HepG2 (cell line): ENCODE measurements around the gene DPAGT1. TPM values are rescaled to one million over a fixed set of nuclear protein-coding genes. Genes with fewer than 3 reads are reported as not detected.

ENCODE experiments used
- EP300 ChIP-seq, 3 experiments: sonication (generic) in 1 of 3; formaldehyde crosslinking in 1 of 3; IDR thresholded peaks; 2 replicates each; pipeline versions ENCODE4 v1.5.1 to v1.6.1; 2011 to 2020; ENCODE audit warnings: low read depth in 2 of 3, low read length in 2 of 3, borderline replicate concordance in 1 of 3, improper control_type of control experiment in 1 of 3, mild to moderate bottlenecking in 1 of 3, missing genetic modification reagents in 1 of 3, moderate library complexity in 1 of 3
- NFE2L2 ChIP-seq: fragments of 150-350 bp; IDR thresholded peaks from 2 replicates; pipeline ENCODE4 v1.6.1; 2014; ENCODE audit warnings: low read length
- THAP11 ChIP-seq: IDR thresholded peaks from 2 replicates; pipeline ENCODE4 v1.6.1; 2016; ENCODE audit warnings: missing biosample characterization, missing genetic modification reagents
- ZFAT ChIP-seq: sonication (generic); formaldehyde crosslinking; conservative IDR thresholded peaks from 2 replicates; pipeline ENCODE4 v1.8.1; 2023; ENCODE audit warnings: missing genetic modification reagents, inconsistent platforms
- ZNF296 ChIP-seq: sonication (generic); formaldehyde crosslinking; conservative IDR thresholded peaks from 2 replicates; pipeline ENCODE4 v1.5.0; 2020; ENCODE audit warnings: mild to moderate bottlenecking, missing genetic modification reagents
- ZNF367 ChIP-seq: sonication (generic); formaldehyde crosslinking; IDR thresholded peaks from 2 replicates; pipeline ENCODE4 v1.4.0; 2020; ENCODE audit warnings: missing genetic modification reagents, borderline replicate concordance
- ZNF530 ChIP-seq: sonication (generic); formaldehyde crosslinking; IDR thresholded peaks from 2 replicates; pipeline ENCODE4 v1.5.0; 2020; ENCODE audit warnings: low read depth, mild to moderate bottlenecking, missing genetic modification reagents
- ZNF547 ChIP-seq: sonication (generic); formaldehyde crosslinking; IDR thresholded peaks from 2 replicates; pipeline ENCODE4 v1.5.1; 2020; ENCODE audit warnings: mild to moderate bottlenecking, missing genetic modification reagents
- polyA plus RNA-seq, 8 experiments: library from polyadenylated mRNA; depleted of rRNA in 3 of 8; stranded (reverse) in 7 of 8; unstranded in 1 of 8; fragments of >200 nt; fragmentation: Illumina TruSeq in 4 of 8; extraction: Trizol in 4 of 8; gene quantifications; 2 replicates each; pipeline versions ENCODE4 v1.2.1 to v1.2.3, GENCODE V29; 2011 to 2016; ENCODE audit warnings: low read depth in 4 of 8, missing spikeins in 1 of 8, mixed read lengths in 1 of 8; ENCODE audit not compliant: insufficient read depth in 1 of 8
- total RNA-seq, 5 experiments: library from RNA; depleted of rRNA; stranded (reverse); fragments of >200 nt; fragmentation: Illumina TruSeq; extraction: Trizol; gene quantifications; 2 replicates each; pipeline ENCODE4 v1.2.3, GENCODE V29; 2016; ENCODE audit warnings: low read depth in 1 of 5
- TF ChIP-seq, protein P1 (sequence below): sonication (generic); formaldehyde crosslinking; IDR thresholded peaks from 2 replicates; pipeline ENCODE4 v1.4.0; 2020; ENCODE audit warnings: low read depth, missing genetic modification reagents
- TF ChIP-seq, protein P2 (sequence below): sonication (generic); formaldehyde crosslinking; IDR thresholded peaks from 2 replicates; pipeline ENCODE4 v1.5.1; 2020; ENCODE audit warnings: missing genetic modification reagents, mild to moderate bottlenecking, borderline replicate concordance
- TF ChIP-seq, protein P3 (sequence below): sonication (generic); formaldehyde crosslinking; IDR thresholded peaks from 2 replicates; pipeline ENCODE4 v1.5.1; 2020; ENCODE audit warnings: mild to moderate bottlenecking, missing genetic modification reagents, borderline replicate concordance
- TF ChIP-seq, protein P4 (sequence below): sonication (generic); formaldehyde crosslinking; IDR thresholded peaks from 2 replicates; pipeline ENCODE4 v1.8.1; 2023; ENCODE audit warnings: missing genetic modification reagents, mild to moderate bottlenecking, borderline replicate concordance

Gene DPAGT1
- total and polyA plus RNA-seq, 2 of the 13 experiments (the other 11 are each of a cell fraction or from before 2014, with no cell fraction given), result 37.6 to 70.7 TPM

DNA sequence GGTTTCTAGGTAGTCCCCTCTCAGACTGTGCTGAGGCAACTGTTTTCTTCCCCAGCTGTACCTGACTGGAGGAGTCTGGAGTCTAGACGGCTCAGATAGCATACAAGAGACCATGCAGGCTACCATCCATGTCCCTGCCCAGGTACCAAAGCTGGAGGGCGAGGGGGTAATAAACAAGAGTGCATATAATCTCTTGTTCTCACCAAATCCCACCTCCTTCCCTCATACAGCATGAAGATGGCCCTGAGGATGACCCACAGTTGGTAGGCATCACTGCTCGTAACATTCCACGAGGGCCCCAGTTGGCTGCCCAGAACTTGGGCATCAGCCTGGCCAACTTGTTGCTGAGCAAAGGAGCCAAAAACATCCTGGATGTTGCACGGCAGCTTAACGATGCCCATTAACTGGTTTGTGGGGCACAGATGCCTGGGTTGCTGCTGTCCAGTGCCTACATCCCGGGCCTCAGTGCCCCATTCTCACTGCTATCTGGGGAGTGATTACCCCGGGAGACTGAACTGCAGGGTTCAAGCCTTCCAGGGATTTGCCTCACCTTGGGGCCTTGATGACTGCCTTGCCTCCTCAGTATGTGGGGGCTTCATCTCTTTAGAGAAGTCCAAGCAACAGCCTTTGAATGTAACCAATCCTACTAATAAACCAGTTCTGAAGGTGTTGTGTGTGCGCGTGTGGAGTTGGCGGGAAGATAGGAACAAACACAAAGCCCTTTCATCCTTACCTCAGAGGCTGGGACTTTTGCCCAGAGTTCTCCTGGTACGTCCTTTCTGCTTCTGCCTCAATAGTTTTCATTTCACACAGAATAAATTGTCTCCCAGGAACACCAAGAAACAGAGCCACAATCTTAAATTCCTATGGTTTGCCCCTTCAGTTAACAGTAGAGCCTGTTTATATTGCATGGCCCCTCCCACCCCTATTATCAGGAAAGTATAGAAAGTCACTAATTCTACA lies 8.5 kb downstream of the DPAGT1 start (continued):
- TF ChIP-seq ZNF296 (CRISPR knock-in tag), result no peak
- TF ChIP-seq, protein P1, sequence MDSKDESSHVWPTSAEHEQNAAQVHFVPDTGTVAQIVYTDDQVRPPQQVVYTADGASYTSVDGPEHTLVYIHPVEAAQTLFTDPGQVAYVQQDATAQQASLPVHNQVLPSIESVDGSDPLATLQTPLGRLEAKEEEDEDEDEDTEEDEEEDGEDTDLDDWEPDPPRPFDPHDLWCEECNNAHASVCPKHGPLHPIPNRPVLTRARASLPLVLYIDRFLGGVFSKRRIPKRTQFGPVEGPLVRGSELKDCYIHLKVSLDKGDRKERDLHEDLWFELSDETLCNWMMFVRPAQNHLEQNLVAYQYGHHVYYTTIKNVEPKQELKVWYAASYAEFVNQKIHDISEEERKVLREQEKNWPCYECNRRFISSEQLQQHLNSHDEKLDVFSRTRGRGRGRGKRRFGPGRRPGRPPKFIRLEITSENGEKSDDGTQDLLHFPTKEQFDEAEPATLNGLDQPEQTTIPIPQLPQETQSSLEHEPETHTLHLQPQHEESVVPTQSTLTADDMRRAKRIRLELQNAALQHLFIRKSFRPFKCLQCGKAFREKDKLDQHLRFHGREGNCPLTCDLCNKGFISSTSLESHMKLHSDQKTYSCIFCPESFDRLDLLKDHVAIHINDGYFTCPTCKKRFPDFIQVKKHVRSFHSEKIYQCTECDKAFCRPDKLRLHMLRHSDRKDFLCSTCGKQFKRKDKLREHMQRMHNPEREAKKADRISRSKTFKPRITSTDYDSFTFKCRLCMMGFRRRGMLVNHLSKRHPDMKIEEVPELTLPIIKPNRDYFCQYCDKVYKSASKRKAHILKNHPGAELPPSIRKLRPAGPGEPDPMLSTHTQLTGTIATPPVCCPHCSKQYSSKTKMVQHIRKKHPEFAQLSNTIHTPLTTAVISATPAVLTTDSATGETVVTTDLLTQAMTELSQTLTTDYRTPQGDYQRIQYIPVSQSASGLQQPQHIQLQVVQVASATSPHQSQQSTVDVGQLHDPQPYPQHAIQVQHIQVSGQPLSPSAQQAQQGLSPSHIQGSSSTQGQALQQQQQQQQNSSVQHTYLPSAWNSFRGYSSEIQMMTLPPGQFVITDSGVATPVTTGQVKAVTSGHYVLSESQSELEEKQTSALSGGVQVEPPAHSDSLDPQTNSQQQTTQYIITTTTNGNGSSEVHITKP (CRISPR knock-in tag), result no peak
- no peak for TF ChIP-seq ZNF547
- TF ChIP-seq ZNF367 (CRISPR knock-in tag), result no peak
- TF ChIP-seq, protein P2, sequence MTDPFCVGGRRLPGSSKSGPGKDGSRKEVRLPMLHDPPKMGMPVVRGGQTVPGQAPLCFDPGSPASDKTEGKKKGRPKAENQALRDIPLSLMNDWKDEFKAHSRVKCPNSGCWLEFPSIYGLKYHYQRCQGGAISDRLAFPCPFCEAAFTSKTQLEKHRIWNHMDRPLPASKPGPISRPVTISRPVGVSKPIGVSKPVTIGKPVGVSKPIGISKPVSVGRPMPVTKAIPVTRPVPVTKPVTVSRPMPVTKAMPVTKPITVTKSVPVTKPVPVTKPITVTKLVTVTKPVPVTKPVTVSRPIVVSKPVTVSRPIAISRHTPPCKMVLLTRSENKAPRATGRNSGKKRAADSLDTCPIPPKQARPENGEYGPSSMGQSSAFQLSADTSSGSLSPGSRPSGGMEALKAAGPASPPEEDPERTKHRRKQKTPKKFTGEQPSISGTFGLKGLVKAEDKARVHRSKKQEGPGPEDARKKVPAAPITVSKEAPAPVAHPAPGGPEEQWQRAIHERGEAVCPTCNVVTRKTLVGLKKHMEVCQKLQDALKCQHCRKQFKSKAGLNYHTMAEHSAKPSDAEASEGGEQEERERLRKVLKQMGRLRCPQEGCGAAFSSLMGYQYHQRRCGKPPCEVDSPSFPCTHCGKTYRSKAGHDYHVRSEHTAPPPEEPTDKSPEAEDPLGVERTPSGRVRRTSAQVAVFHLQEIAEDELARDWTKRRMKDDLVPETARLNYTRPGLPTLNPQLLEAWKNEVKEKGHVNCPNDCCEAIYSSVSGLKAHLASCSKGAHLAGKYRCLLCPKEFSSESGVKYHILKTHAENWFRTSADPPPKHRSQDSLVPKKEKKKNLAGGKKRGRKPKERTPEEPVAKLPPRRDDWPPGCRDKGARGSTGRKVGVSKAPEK (CRISPR knock-in tag), result no peak
- no peak for TF ChIP-seq NFE2L2
- TF ChIP-seq, protein P3, sequence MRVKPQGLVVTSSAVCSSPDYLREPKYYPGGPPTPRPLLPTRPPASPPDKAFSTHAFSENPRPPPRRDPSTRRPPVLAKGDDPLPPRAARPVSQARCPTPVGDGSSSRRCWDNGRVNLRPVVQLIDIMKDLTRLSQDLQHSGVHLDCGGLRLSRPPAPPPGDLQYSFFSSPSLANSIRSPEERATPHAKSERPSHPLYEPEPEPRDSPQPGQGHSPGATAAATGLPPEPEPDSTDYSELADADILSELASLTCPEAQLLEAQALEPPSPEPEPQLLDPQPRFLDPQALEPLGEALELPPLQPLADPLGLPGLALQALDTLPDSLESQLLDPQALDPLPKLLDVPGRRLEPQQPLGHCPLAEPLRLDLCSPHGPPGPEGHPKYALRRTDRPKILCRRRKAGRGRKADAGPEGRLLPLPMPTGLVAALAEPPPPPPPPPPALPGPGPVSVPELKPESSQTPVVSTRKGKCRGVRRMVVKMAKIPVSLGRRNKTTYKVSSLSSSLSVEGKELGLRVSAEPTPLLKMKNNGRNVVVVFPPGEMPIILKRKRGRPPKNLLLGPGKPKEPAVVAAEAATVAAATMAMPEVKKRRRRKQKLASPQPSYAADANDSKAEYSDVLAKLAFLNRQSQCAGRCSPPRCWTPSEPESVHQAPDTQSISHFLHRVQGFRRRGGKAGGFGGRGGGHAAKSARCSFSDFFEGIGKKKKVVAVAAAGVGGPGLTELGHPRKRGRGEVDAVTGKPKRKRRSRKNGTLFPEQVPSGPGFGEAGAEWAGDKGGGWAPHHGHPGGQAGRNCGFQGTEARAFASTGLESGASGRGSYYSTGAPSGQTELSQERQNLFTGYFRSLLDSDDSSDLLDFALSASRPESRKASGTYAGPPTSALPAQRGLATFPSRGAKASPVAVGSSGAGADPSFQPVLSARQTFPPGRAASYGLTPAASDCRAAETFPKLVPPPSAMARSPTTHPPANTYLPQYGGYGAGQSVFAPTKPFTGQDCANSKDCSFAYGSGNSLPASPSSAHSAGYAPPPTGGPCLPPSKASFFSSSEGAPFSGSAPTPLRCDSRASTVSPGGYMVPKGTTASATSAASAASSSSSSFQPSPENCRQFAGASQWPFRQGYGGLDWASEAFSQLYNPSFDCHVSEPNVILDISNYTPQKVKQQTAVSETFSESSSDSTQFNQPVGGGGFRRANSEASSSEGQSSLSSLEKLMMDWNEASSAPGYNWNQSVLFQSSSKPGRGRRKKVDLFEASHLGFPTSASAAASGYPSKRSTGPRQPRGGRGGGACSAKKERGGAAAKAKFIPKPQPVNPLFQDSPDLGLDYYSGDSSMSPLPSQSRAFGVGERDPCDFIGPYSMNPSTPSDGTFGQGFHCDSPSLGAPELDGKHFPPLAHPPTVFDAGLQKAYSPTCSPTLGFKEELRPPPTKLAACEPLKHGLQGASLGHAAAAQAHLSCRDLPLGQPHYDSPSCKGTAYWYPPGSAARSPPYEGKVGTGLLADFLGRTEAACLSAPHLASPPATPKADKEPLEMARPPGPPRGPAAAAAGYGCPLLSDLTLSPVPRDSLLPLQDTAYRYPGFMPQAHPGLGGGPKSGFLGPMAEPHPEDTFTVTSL (CRISPR knock-in tag), result no peak
- no peak for TF ChIP-seq EP300 (IDR thresholded peaks at IDR 0.05; ENCODE audit: low read depth in 2 of 2, low read length in 2 of 2)
- no peak for TF ChIP-seq EP300 (CRISPR knock-in tag; IDR thresholded peaks at IDR 0.05; ENCODE audit: borderline replicate concordance)
- no peak for TF ChIP-seq ZNF530
- no peak for TF ChIP-seq THAP11 (CRISPR knock-in tag)
- TF ChIP-seq, protein P4, sequence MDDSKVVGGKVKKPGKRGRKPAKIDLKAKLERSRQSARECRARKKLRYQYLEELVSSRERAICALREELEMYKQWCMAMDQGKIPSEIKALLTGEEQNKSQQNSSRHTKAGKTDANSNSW, result no peak
- no peak for TF ChIP-seq ZFAT (CRISPR knock-in tag)
